Pulmonary artery endothelial cell (primary cell): ENCODE measurements around the gene SPDYE11. TPM values are rescaled to one million over a fixed set of nuclear protein-coding genes. Genes with fewer than 3 reads are reported as not detected.
A peak's percentile ranks its signal among the peaks of the same experiment; 100 is the strongest.
"Not testable (repeated sequence)": the region's sequence is repeated elsewhere in the genome, so short reads cannot be mapped to it uniquely, and the experiment has no call there.

Source experiments
- DNase-seq: peaks from one replicate; pipeline ENCODE4 v3.0.0-alpha.2; 2011; ENCODE audit warnings: low read depth, low spot score
- total RNA-seq: library from RNA; depleted of rRNA; stranded (reverse); fragments of >200 nt; gene quantifications from 2 replicates; pipeline ENCODE4 v1.2.3, GENCODE V29; 2014

Gene SPDYE11
- total RNA-seq: not detected in 2 replicates

DNA sequence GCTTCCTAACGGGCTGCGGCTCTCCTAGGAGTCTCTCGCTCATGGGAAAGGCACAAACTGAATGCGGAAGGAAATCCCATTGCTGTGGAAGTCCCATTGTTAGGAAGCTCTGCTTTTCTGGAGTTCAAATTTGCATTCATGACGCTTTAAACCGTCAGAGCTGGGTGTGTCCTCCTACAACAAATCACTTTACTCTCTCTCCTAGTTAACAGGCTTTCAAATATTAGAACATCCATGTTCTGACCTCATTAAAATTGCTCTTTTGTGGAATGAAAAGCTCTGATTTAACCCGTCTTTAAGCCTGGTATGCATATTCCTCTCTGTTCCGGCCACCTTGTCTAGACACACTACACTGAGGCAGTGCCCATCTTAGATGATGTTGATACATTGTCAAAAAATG lies at the start of gene SPDYE11:
TSS of gene SPDYE11 (minus strand) at position 101 of the 400 bp plus-strand sequence. CDS start 1,800 bp downstream, outside the sequence.
- not testable (repeated sequence) for DNase-seq

GRCh38 chr7:73085938-73086337 lies 28.2 kb upstream of the SPDYE11 start, which contains the start of gene SPDYE9:
Gene SPDYE9 (minus strand): TSS chr7:73086038. CDS start chr7:73084238, 1,800 bp downstream.
- not testable (repeated sequence) for DNase-seq

DNA sequence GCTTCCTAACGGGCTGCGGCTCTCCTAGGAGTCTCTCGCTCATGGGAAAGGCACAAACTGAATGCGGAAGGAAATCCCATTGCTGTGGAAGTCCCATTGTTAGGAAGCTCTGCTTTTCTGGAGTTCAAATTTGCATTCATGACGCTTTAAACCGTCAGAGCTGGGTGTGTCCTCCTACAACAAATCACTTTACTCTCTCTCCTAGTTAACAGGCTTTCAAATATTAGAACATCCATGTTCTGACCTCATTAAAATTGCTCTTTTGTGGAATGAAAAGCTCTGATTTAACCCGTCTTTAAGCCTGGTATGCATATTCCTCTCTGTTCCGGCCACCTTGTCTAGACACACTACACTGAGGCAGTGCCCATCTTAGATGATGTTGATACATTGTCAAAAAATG lies 28.0 kb downstream of the SPDYE11 start, which contains the start of gene SPDYE8:
TSS of gene SPDYE8 (minus strand) at position 101 of the 400 bp plus-strand sequence. CDS start 1,800 bp downstream, outside the sequence.
- DNase-seq: not testable (repeated sequence)

DNA sequence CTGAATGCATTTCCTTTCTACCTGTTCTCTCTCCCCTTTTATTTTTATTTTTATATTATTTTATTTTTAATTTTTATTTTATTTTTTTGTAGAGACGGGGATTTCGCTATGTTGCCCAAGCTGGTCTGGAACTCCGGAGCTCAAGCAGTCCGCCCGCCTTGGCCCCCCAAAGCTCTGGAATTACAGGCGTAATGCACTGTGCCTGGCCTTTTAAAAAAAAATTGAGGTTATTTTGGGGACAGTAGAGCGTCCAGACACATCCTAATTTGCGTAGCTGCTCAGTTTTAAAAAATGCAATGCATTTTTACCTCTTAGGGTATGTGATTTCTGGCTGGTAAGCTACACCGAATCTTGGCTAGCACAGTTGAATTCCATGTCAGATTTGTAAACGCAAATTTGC lies 51.2 kb downstream of the SPDYE11 start:
- DNase-seq: not testable (repeated sequence)

DNA sequence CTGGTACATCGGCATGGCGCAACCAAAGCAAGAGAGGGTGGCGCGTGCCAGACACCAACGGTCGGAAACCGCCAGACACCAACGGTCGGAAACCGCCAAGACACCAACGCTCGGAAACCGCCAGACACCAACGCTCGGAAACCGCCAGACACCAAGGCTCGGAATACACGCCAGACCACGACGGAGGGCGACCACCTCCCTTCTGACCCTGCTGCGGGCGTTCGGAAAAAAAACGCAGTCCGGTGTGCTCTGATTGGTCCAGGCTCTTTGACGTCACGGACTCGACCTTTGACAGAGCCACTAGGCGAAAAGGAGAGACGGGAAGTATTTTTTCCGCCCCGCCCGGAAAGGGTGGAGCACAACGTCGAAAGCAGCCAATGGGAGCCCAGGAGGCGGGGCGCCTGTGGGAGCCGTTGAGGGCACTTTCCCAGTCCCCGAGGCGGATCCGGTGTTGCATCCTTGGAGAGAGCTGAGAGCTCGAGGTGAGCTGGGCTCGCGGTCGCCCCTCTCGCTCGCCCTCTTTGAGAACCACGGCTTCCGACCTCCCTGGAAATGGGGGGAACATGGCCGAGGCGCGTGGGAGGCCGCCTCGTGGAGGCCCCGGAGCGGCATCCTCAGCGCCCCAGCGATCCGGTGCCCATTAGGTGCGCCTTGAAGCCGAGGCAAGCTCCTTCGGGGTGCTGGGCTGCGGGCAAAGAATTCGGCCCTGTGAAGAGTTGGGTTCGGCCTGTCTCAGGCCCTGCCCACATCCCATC lies 51.8 kb downstream of the SPDYE11 start:
- peak; percentile 44 for DNase-seq

- DNase-seq: not testable (repeated sequence)
Measured at GRCh38 chr7:73005356-73005692, 52.4 kb downstream of the SPDYE11 start.

GRCh38 chr7:72997887-72998468 lies 59.7 kb downstream of the SPDYE11 start:
- DNase-seq: not testable (repeated sequence)

Other genes starting within 250 kb of the SPDYE11 start
- 1.1 and 8.9 TPM in 2 replicates for gene TYW1B, start 229.7 kb downstream of the SPDYE11 start, total RNA-seq
- 5.0 and 5.2 TPM in 2 replicates for gene POM121, start 132.8 kb downstream of the SPDYE11 start, total RNA-seq
- gene TRIM74, start 88.4 kb downstream of the SPDYE11 start, total RNA-seq: not detected in 2 replicates
- not detected in 2 replicates for gene SPDYE8, start 28.1 kb downstream of the SPDYE11 start, total RNA-seq
- gene SPDYE9, start 28.1 kb upstream of the SPDYE11 start, total RNA-seq: not detected in 2 replicates